Measurements from ENCODE around the gene CAVIN1.

DNA sequence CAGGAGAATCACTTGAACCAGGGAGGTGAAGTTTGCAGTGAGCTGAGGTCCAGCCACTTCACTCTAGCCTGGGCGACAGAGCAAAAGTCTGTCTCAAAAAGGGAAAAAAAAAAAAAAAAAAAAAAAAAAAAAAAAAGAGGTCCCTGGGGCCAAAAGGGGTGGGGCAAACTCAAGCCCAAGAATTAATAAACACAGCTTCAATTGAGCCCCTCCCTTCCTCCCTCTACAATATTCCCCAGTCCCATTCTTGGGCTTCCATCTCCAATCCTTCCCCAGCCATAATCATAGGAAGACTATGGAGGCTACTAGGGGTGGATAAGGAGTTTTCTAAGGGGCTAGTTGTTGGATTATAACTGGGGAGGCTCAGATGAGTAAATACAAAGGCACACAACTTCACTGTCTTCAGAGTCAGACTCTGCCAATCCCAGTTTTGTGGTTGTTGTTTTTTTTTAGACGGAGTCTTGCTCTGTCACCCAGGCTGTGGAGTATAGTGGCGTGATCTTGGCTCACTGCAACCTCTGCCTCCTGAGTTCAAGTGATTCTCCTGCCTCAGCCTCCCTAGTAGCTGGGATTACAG is 9.5 kb downstream of the CAVIN1 start:
- TF ChIP-seq, protein P1, sequence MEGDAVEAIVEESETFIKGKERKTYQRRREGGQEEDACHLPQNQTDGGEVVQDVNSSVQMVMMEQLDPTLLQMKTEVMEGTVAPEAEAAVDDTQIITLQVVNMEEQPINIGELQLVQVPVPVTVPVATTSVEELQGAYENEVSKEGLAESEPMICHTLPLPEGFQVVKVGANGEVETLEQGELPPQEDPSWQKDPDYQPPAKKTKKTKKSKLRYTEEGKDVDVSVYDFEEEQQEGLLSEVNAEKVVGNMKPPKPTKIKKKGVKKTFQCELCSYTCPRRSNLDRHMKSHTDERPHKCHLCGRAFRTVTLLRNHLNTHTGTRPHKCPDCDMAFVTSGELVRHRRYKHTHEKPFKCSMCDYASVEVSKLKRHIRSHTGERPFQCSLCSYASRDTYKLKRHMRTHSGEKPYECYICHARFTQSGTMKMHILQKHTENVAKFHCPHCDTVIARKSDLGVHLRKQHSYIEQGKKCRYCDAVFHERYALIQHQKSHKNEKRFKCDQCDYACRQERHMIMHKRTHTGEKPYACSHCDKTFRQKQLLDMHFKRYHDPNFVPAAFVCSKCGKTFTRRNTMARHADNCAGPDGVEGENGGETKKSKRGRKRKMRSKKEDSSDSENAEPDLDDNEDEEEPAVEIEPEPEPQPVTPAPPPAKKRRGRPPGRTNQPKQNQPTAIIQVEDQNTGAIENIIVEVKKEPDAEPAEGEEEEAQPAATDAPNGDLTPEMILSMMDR (conservative IDR thresholded peaks at IDR 0.05; ENCODE audit: low read depth in 2 of 2), result no peak
- no peak for TF ChIP-seq POLR2AphosphoS5 (IDR thresholded peaks at IDR 0.05; ENCODE audit: low read depth)

All from GM23338 (cell line).